HEK293 (cell line): ENCODE data around the gene UPK3B.
"Not testable (repeated sequence)": the region's sequence is repeated elsewhere in the genome, so short reads cannot be mapped to it uniquely, and the experiment has no call there.

Source experiments
- CTCF ChIA-PET: fragments of 350-600 bp; formaldehyde crosslinking; extraction: SDS; loops from one replicate; lab custom pipeline; 2021; ENCODE audit warnings: antibody characterized with exemption; lab: Yijun Ruan, JAX
- POLR2A ChIA-PET: fragments of 300-600 bp; formaldehyde crosslinking; extraction: SDS; loops from one replicate; lab custom pipeline; 2020; ENCODE audit warnings: antibody characterized with exemption, inconsistent platforms; lab: Yijun Ruan, JAX
- H3K27ac ChIP-seq: fragments of 200-500 bp; sonication (Bioruptor generic); 2 replicates; pipeline ENCODE4 v1.5.1; 2014; ENCODE audit warnings: low read depth, low read length, control low read depth, inconsistent platforms; ENCODE audit errors: extremely low read depth
- H3K36me3 ChIP-seq, 2 experiments: fragments of 200-500 bp in 1 of 2; sonication (Bioruptor generic) in 1 of 2; 1 replicate in 1 of 2; 2 replicates in 1 of 2; pipeline ENCODE4 v1.5.1; 2014 to 2017; ENCODE audit warnings: inconsistent platforms in 2 of 2, low read length in 2 of 2; ENCODE audit not compliant: control insufficient read depth in 2 of 2, insufficient read depth in 1 of 2
- H3K4me1 ChIP-seq: fragments of 200-500 bp; sonication (Bioruptor generic); 2 replicates; pipeline ENCODE4 v1.5.1; 2014; ENCODE audit warnings: mild to moderate bottlenecking, low read length, inconsistent platforms; ENCODE audit not compliant: control insufficient read depth, insufficient read depth
- H3K4me3 ChIP-seq: 2 replicates; pipeline ENCODE4 v1.5.1; 2011; ENCODE audit warnings: low read depth, mild to moderate bottlenecking, control low read depth, low read length, moderate library complexity
- H3K9me3 ChIP-seq: fragments of 200-500 bp; sonication (Bioruptor generic); 2 replicates; pipeline ENCODE4 v1.5.1; 2014; ENCODE audit warnings: low read depth, low read length, inconsistent platforms; ENCODE audit not compliant: control insufficient read depth, insufficient read depth

UPK3B gene

GRCh38 chr7:76484456-76484855, 25.9 kb upstream of the UPK3B start:
- H3K9me3 ChIP-seq, H3K4me3 ChIP-seq, H3K36me3 ChIP-seq, H3K4me1 ChIP-seq, CTCF ChIA-PET, POLR2A ChIA-PET, H3K27ac ChIP-seq: not testable (repeated sequence)

GRCh38 chr7:76485822-76486610, 24.3 kb upstream of the UPK3B start:
- H3K27ac ChIP-seq, H3K4me3 ChIP-seq, POLR2A ChIA-PET, H3K36me3 ChIP-seq, H3K9me3 ChIP-seq, H3K4me1 ChIP-seq: not testable (repeated sequence)
- CTCF ChIA-PET: interaction anchor here (0.6 kb wide), 1 partner anchor 173 kb away, joined by 3 read pairs; no protein-coding TSS in a partner anchor

- H3K9me3 ChIP-seq, H3K4me3 ChIP-seq, H3K36me3 ChIP-seq, POLR2A ChIA-PET, H3K27ac ChIP-seq, H3K4me1 ChIP-seq: not testable (repeated sequence)
- CTCF ChIA-PET: interaction anchor here (0.6 kb wide), 1 partner anchor 173 kb away, joined by 3 read pairs; no protein-coding TSS in a partner anchor
Observed at GRCh38 chr7:76486618-76487017, 23.7 kb upstream of the UPK3B start.

GRCh38 chr7:76487969-76488368, 22.4 kb upstream of the UPK3B start:
- H3K4me3 ChIP-seq, H3K4me1 ChIP-seq, CTCF ChIA-PET, H3K36me3 ChIP-seq, H3K9me3 ChIP-seq, POLR2A ChIA-PET, H3K27ac ChIP-seq: not testable (repeated sequence)

GRCh38 chr7:76492139-76492538, 18.2 kb upstream of the UPK3B start:
- H3K27ac ChIP-seq, H3K4me1 ChIP-seq, H3K4me3 ChIP-seq, H3K36me3 ChIP-seq, H3K9me3 ChIP-seq, CTCF ChIA-PET, POLR2A ChIA-PET: not testable (repeated sequence)

- H3K27ac ChIP-seq, H3K9me3 ChIP-seq, H3K4me1 ChIP-seq, H3K36me3 ChIP-seq, H3K4me3 ChIP-seq, CTCF ChIA-PET, POLR2A ChIA-PET: not testable (repeated sequence)
Observed at GRCh38 chr7:76495717-76496116, 14.6 kb upstream of the UPK3B start.

GRCh38 chr7:76497918-76498582, 12.3 kb upstream of the UPK3B start:
- H3K4me1 ChIP-seq, H3K9me3 ChIP-seq, CTCF ChIA-PET, POLR2A ChIA-PET, H3K4me3 ChIP-seq, H3K27ac ChIP-seq, H3K36me3 ChIP-seq: not testable (repeated sequence)

GRCh38 chr7:76498583-76499200, 11.7 kb upstream of the UPK3B start:
- CTCF ChIA-PET, H3K27ac ChIP-seq, POLR2A ChIA-PET, H3K4me1 ChIP-seq, H3K4me3 ChIP-seq, H3K36me3 ChIP-seq, H3K9me3 ChIP-seq: not testable (repeated sequence)

- CTCF ChIA-PET, H3K36me3 ChIP-seq, H3K27ac ChIP-seq, H3K9me3 ChIP-seq, POLR2A ChIA-PET, H3K4me1 ChIP-seq, H3K4me3 ChIP-seq: not testable (repeated sequence)
Observed at GRCh38 chr7:76499201-76499923, 11.0 kb upstream of the UPK3B start.

- H3K9me3 ChIP-seq, H3K27ac ChIP-seq, H3K36me3 ChIP-seq, H3K4me3 ChIP-seq, POLR2A ChIA-PET, H3K4me1 ChIP-seq, CTCF ChIA-PET: not testable (repeated sequence)
Observed at GRCh38 chr7:76499924-76500241, 10.5 kb upstream of the UPK3B start.
